Measurements from ENCODE around the gene NFIA.

Gene NFIA

GRCh38 chr1:61225478-61225877 lies 143.1 kb downstream of the NFIA start:
- TF ChIP-seq CTCF (IDR thresholded peaks at IDR 0.05; ENCODE audit: low read depth, low read length) = no peak

DNA sequence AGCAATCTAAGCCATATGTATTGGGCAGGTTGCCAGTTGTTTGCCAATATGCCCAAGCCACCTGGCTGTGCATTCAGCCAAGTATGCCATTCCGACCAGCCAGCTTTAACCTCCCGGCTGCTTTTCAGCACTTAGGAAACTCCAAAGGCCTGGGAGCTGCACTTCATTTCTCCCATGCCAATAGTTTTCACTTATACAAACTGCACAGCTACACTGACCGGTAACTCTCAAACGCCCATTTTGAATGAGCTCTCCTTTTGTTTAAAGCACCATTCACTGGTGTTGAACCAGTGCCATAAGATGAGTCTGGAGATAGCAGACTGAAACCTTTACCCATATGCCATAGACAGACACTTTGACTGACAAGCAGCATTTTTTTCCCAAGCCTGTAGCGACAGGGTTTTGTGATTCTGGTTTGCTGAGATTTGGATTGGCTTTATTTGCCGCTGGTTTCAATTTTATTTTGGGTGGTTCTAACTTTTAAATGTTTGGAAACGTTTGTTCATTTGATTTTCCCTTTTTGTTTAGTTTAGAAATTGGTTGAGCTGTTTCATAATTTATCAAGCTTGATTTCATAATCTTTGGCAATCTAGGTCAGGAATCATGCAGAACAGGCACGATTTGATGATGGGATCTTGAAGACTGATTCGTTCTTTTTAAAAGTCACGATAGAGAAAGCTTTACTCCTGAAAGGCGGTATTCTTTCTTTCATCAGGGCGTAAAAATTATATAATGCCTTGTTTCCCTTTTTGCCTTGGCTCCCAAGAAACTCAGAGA lies 144.6 kb downstream of the NFIA start:
- no peak for TF ChIP-seq CTCF (IDR thresholded peaks at IDR 0.05; ENCODE audit: low read depth, low read length)
- H3K4me3 ChIP-seq (ENCODE audit: low read depth, low read length) = no peak overlapping the region
- in situ Hi-C loops (cut with HindIII; ENCODE audit: low sequenced_read_pairs) = no loop called here
- no peak for DNase-seq (ENCODE audit: low read depth, low spot score)

More at GRCh38 chr1:61225478-61225877, 143.1 kb downstream of the NFIA start:
- in situ Hi-C loops (cut with HindIII; ENCODE audit: low sequenced_read_pairs) = no loop called here
- DNase-seq (ENCODE audit: low read depth, low spot score) = no peak
- H3K4me3 ChIP-seq (ENCODE audit: low read depth, low read length) = no peak overlapping the region

GRCh38 chr1:61227857-61228550 lies 145.6 kb downstream of the NFIA start:
- in situ Hi-C loops (cut with HindIII; ENCODE audit: low sequenced_read_pairs) = no loop called here
- TF ChIP-seq CTCF (IDR thresholded peaks at IDR 0.05; ENCODE audit: low read depth, low read length) = no peak
- no peak overlapping the region for H3K4me3 ChIP-seq (ENCODE audit: low read depth, low read length)
- DNase-seq (ENCODE audit: low read depth, low spot score) = no peak

DNA sequence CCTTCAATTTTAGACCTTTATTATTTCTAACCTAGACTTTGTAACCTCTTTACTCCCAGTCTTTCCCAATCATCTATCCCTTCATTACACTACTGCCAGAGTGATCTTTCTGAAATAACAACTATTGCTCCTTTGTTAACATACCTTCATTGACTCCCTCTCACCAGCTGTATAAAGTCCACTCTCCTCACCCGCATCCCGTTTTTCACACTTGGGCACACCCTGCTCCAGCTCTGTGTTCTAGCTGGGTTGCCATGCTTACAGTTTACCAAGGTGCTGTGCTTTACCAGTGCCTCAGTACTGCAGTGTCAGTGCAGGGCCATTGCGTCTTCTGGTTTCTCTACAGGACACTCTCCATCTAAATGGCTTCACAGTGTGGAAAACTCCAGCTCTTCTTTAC lies 148.2 kb downstream of the NFIA start:
- DNase-seq (ENCODE audit: low read depth, low spot score) = no peak
- H3K4me3 ChIP-seq (ENCODE audit: low read depth, low read length) = no peak overlapping the region
- TF ChIP-seq CTCF (IDR thresholded peaks at IDR 0.05; ENCODE audit: low read depth, low read length) = no peak
- in situ Hi-C loops (cut with HindIII; ENCODE audit: low sequenced_read_pairs) = no loop called here

DNA sequence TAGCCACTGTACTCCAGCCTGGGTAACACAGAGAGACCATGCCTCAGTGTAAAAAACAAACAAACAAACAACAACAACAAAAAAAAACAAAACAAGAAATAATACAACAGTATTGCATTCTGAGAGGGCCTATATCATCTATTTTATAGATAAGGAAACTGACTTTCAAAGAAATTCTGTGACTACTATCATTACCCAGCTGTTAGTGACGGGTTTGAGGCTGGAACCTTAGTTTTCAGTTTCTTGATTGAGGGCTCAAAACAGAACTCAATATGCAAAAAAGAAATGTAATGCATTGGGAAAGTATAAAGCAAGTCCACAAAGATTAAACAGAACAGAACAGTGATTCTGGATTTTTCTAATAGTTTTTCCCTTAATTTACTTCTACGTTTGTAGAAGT lies 149.4 kb downstream of the NFIA start:
- no peak for TF ChIP-seq CTCF (IDR thresholded peaks at IDR 0.05; ENCODE audit: low read depth, low read length)
- no peak overlapping the region for H3K4me3 ChIP-seq (ENCODE audit: low read depth, low read length)
- DNase-seq (ENCODE audit: low read depth, low spot score) = no peak
- in situ Hi-C loops (cut with HindIII; ENCODE audit: low sequenced_read_pairs) = no loop called here

- H3K4me3 ChIP-seq (ENCODE audit: low read depth, low read length) = no peak overlapping the region
- TF ChIP-seq CTCF (IDR thresholded peaks at IDR 0.05; ENCODE audit: low read depth, low read length) = no peak
- in situ Hi-C loops (cut with HindIII; ENCODE audit: low sequenced_read_pairs) = no loop called here
- no peak for DNase-seq (ENCODE audit: low read depth, low spot score)
Measured at GRCh38 chr1:61233121-61233660, 150.8 kb downstream of the NFIA start.

Measured in astrocyte of the spinal cord (primary cell).